ENCODE results near the gene UHRF2. TPM values are rescaled to one million over a fixed set of nuclear protein-coding genes. Genes with fewer than 3 reads are reported as not detected.
"Not testable (repeated sequence)": the region's sequence is repeated elsewhere in the genome, so short reads cannot be mapped to it uniquely, and the experiment has no call there.

Gene UHRF2
- total and polyA plus RNA-seq, 7 experiments from 2014 or later = 11.4 to 117 (median 95.2) TPM

GRCh38 chr9:6525326-6526045 lies 112.5 kb downstream of the UHRF2 start:
- intact Hi-C loops (cut with micrococcal nuclease) = no loop called here
- Histone ChIP-seq H3K27ac (ENCODE audit: low read depth, low read length) (no peak overlapping the region), H3K4me3 (ENCODE audit: low read length) (no peak overlapping the region), H3K9me3 (ENCODE audit: control insufficient read depth in 2 of 3, low read length in 3 of 3) (peaks cover 0 to 5% (median 0%) of the 10 kb centered on the region in 3 experiments), H3K27me3 (ENCODE audit: control insufficient read depth in 2 of 2, insufficient read depth in 2 of 2, low read length in 2 of 2) (no peaks in the 10 kb centered on the region), H3K36me3 (ENCODE audit: control insufficient read depth in 2 of 3, insufficient read depth in 3 of 3, low read length in 3 of 3) (no peaks in the 10 kb centered on the region), H3K4me1 (ENCODE audit: control insufficient read depth in 2 of 2, insufficient read depth in 2 of 2, low read length in 2 of 2) (no peaks in the 10 kb centered on the region)
- Mint-ChIP-seq H3K4me1 (peaks cover 0 to 1% (median 0%) of the 10 kb centered on the region in 7 donors), H3K9me3 (peaks cover 2 to 30% (median 13%) of the 10 kb centered on the region in 11 donors), H3K27ac (no peak overlapping the region), H3K27me3 (no peaks in the 10 kb centered on the region), H3K4me3 (no peak overlapping the region), H3K36me3 (peaks cover 7 to 37% (median 29%) of the 10 kb centered on the region in 5 donors)
- CTCF ChIA-PET = interaction anchor here (0.7 to 0.8 kb wide), 2 partner anchors 35 to 206 kb away, joined by 3 to 8 read pairs; no protein-coding TSS in a partner anchor
- DNase-seq = no peak
- no peak for ATAC-seq
- POLR2A ChIA-PET = interaction anchor here (0.5 to 0.6 kb wide), 3 partner anchors 435 to 1893 kb away, joined by 3 read pairs; no protein-coding TSS in a partner anchor

- ATAC-seq = no peak
- no peaks in the 10 kb centered on the region for H3K9me3 Mint-ChIP-seq
- Histone ChIP-seq H3K4me3 (ENCODE audit: low read length) (no peak overlapping the region), H3K36me3 (ENCODE audit: control insufficient read depth in 2 of 3, insufficient read depth in 3 of 3, low read length in 3 of 3) (no peaks in the 10 kb centered on the region), H3K27ac (ENCODE audit: low read depth, low read length) (no peak overlapping the region), H3K27me3 (ENCODE audit: control insufficient read depth in 2 of 2, insufficient read depth in 2 of 2, low read length in 2 of 2) (no peaks in the 10 kb centered on the region), H3K4me1 (ENCODE audit: control insufficient read depth in 2 of 2, insufficient read depth in 2 of 2, low read length in 2 of 2) (no peaks in the 10 kb centered on the region), H3K9me3 (ENCODE audit: control insufficient read depth in 2 of 3, low read length in 3 of 3) (no peaks in the 10 kb centered on the region)
- ChIA-PET CTCF (no interaction called here), POLR2A (no interaction called here)
- H3K4me1 Mint-ChIP-seq = no peaks in the 10 kb centered on the region
- intact Hi-C loops (cut with micrococcal nuclease) = no loop called here
- H3K36me3 Mint-ChIP-seq = no peaks in the 10 kb centered on the region
- no peak overlapping the region for H3K27ac Mint-ChIP-seq
- no peak for DNase-seq
- H3K27me3 Mint-ChIP-seq = peaks cover 0 to 12% (median 7%) of the 10 kb centered on the region in 5 donors
- H3K4me3 Mint-ChIP-seq = no peak overlapping the region
These were observed 122.6 kb downstream of the UHRF2 start for GRCh38 chr9:6535594-6535993.

GRCh38 chr9:6538666-6539071 lies 125.7 kb downstream of the UHRF2 start:
- Histone ChIP-seq H3K27ac (ENCODE audit: low read depth, low read length) (no peak overlapping the region), H3K36me3 (ENCODE audit: control insufficient read depth in 2 of 3, insufficient read depth in 3 of 3, low read length in 3 of 3) (no peaks in the 10 kb centered on the region), H3K4me1 (ENCODE audit: control insufficient read depth in 2 of 2, insufficient read depth in 2 of 2, low read length in 2 of 2) (no peaks in the 10 kb centered on the region), H3K4me3 (ENCODE audit: low read length) (no peak overlapping the region), H3K9me3 (ENCODE audit: control insufficient read depth in 2 of 3, low read length in 3 of 3) (no peaks in the 10 kb centered on the region), H3K27me3 (ENCODE audit: control insufficient read depth in 2 of 2, insufficient read depth in 2 of 2, low read length in 2 of 2) (no peaks in the 10 kb centered on the region)
- Mint-ChIP-seq H3K36me3 (no peaks in the 10 kb centered on the region), H3K27me3 (peaks cover 3 to 16% (median 7%) of the 10 kb centered on the region in 5 donors), H3K4me1 (no peaks in the 10 kb centered on the region), H3K4me3 (no peak overlapping the region), H3K9me3 (no peaks in the 10 kb centered on the region), H3K27ac (no peak overlapping the region)
- intact Hi-C loops (cut with micrococcal nuclease) = no loop called here
- CTCF ChIA-PET = no interaction called here
- DNase-seq (no peak), ATAC-seq (no peak)
- POLR2A ChIA-PET = no interaction called here

GRCh38 chr9:6542617-6543016 lies 129.6 kb downstream of the UHRF2 start:
- H3K36me3 Mint-ChIP-seq; DNase-seq; H3K4me3 Mint-ChIP-seq; H3K36me3 ChIP-seq (ENCODE audit: control insufficient read depth in 2 of 3, insufficient read depth in 3 of 3, low read length in 3 of 3); H3K9me3 ChIP-seq (ENCODE audit: control insufficient read depth in 2 of 3, low read length in 3 of 3); H3K4me1 ChIP-seq (ENCODE audit: control insufficient read depth in 2 of 2, insufficient read depth in 2 of 2, low read length in 2 of 2); intact Hi-C loops (cut with micrococcal nuclease); H3K4me3 ChIP-seq (ENCODE audit: low read length); H3K27me3 ChIP-seq (ENCODE audit: control insufficient read depth in 2 of 2, insufficient read depth in 2 of 2, low read length in 2 of 2); H3K9me3 Mint-ChIP-seq; POLR2A ChIA-PET; ATAC-seq; CTCF ChIA-PET; H3K4me1 Mint-ChIP-seq; H3K27me3 Mint-ChIP-seq; H3K27ac ChIP-seq (ENCODE audit: low read depth, low read length); H3K27ac Mint-ChIP-seq: not testable (repeated sequence)

GRCh38 chr9:6543204-6543603 lies 130.2 kb downstream of the UHRF2 start:
- intact Hi-C loops (cut with micrococcal nuclease) = no loop called here
- no peak for DNase-seq
- H3K27me3 ChIP-seq (ENCODE audit: control insufficient read depth in 2 of 2, insufficient read depth in 2 of 2, low read length in 2 of 2) = no peaks in the 10 kb centered on the region
- ATAC-seq = no peak
- H3K4me1 ChIP-seq (ENCODE audit: control insufficient read depth in 2 of 2, insufficient read depth in 2 of 2, low read length in 2 of 2) = no peaks in the 10 kb centered on the region
- no peak overlapping the region for H3K27ac Mint-ChIP-seq
- H3K4me3 Mint-ChIP-seq = no peak overlapping the region
- H3K27ac ChIP-seq (ENCODE audit: low read depth, low read length) = no peak overlapping the region
- H3K9me3 ChIP-seq (ENCODE audit: control insufficient read depth in 2 of 3, low read length in 3 of 3) = no peaks in the 10 kb centered on the region
- H3K4me1 Mint-ChIP-seq = no peaks in the 10 kb centered on the region
- ChIA-PET POLR2A (no interaction called here), CTCF (interaction anchor here (1.2 kb wide), 1 partner anchor 11 kb away, joined by 3 read pairs; no protein-coding TSS in a partner anchor)
- no peaks in the 10 kb centered on the region for H3K36me3 Mint-ChIP-seq
- H3K27me3 Mint-ChIP-seq = peaks cover 0 to 5% (median 4%) of the 10 kb centered on the region in 5 donors
- no peaks in the 10 kb centered on the region for H3K36me3 ChIP-seq (ENCODE audit: control insufficient read depth in 2 of 3, insufficient read depth in 3 of 3, low read length in 3 of 3)
- H3K4me3 ChIP-seq (ENCODE audit: low read length) = no peak overlapping the region
- no peaks in the 10 kb centered on the region for H3K9me3 Mint-ChIP-seq

- no peak overlapping the region for H3K27ac ChIP-seq (ENCODE audit: low read depth, low read length)
- ChIA-PET POLR2A (no interaction called here), CTCF (no interaction called here)
- Mint-ChIP-seq H3K27ac (no peak overlapping the region), H3K4me1 (no peaks in the 10 kb centered on the region), H3K4me3 (no peak overlapping the region), H3K9me3 (no peaks in the 10 kb centered on the region), H3K27me3 (peaks cover 0 to 8% (median 4%) of the 10 kb centered on the region in 5 donors), H3K36me3 (no peaks in the 10 kb centered on the region)
- intact Hi-C loops (cut with micrococcal nuclease) = no loop called here
- H3K27me3 ChIP-seq (ENCODE audit: control insufficient read depth in 2 of 2, insufficient read depth in 2 of 2, low read length in 2 of 2) = no peaks in the 10 kb centered on the region
- ATAC-seq (no peak), DNase-seq (no peak)
- H3K9me3 ChIP-seq (ENCODE audit: control insufficient read depth in 2 of 3, low read length in 3 of 3) = no peaks in the 10 kb centered on the region
- no peak overlapping the region for H3K4me3 ChIP-seq (ENCODE audit: low read length)
- H3K36me3 ChIP-seq (ENCODE audit: control insufficient read depth in 2 of 3, insufficient read depth in 3 of 3, low read length in 3 of 3) = no peaks in the 10 kb centered on the region
- H3K4me1 ChIP-seq (ENCODE audit: control insufficient read depth in 2 of 2, insufficient read depth in 2 of 2, low read length in 2 of 2) = no peaks in the 10 kb centered on the region
These were observed 132.2 kb downstream of the UHRF2 start for GRCh38 chr9:6545017-6545691.

Data from naive thymus-derived CD4-positive, alpha-beta T cell (primary cell).